OCI-LY7 (cell line): ENCODE measurements around the gene USP24. TPM values are rescaled to one million over a fixed set of nuclear protein-coding genes. Genes with fewer than 3 reads are reported as not detected.

Experiments used
- BruUV-seq: library from RNA; stranded (reverse); fragments of 400-500 nt; replicated peaks from 2 replicates; lab custom pipeline; 2021; lab: Mats Ljungman, UMichigan
- CTCF ChIA-PET: fragments of 300-600 bp; sonication (Branson Sonifier 250); formaldehyde crosslinking; loops from one replicate; lab custom pipeline; 2022; ENCODE audit warnings: antibody characterized with exemption; ENCODE audit not compliant: unreplicated experiment; lab: Charles Lee
- POLR2A ChIA-PET: fragments of 300-600 bp; sonication (Branson Sonifier 250); formaldehyde crosslinking; loops from one replicate; lab custom pipeline; 2022; ENCODE audit warnings: antibody characterized with exemption; lab: Charles Lee
- DNase-seq: peaks from one replicate; pipeline ENCODE4 v3.0.0-alpha.2; 2015; ENCODE audit warnings: low spot score
- H2AFZ ChIP-seq: fragments of 200-600 bp; sonication (generic), shearing (Covaris generic); 2 replicates; pipeline ENCODE4 v1.6.1; 2014; ENCODE audit warnings: mild to moderate bottlenecking, antibody characterized with exemption, low read length, moderate library complexity
- H3K27ac ChIP-seq: fragments of 200-600 bp; sonication (generic); 2 replicates; pipeline ENCODE4 v1.5.1; 2014; ENCODE audit warnings: mixed run types, low read depth, mild to moderate bottlenecking, moderate library complexity, low read length, inconsistent platforms; ENCODE audit not compliant: poor library complexity, severe bottlenecking
- H3K36me3 ChIP-seq: fragments of 200-600 bp; sonication (generic); 2 replicates; pipeline ENCODE4 v1.6.1; 2014; ENCODE audit warnings: mild to moderate bottlenecking, antibody characterized with exemption, low read length, moderate library complexity, mixed read lengths; ENCODE audit not compliant: insufficient read depth
- H3K4me1 ChIP-seq: fragments of 200-600 bp; sonication (generic); 2 replicates; pipeline ENCODE4 v1.5.1; 2014; ENCODE audit warnings: mild to moderate bottlenecking, low read length; ENCODE audit not compliant: insufficient read depth, poor library complexity, severe bottlenecking
- H3K4me2 ChIP-seq: fragments of 200-600 bp; sonication (generic); 2 replicates; pipeline ENCODE4 v1.6.1; 2014; ENCODE audit warnings: mild to moderate bottlenecking, low read length
- H3K4me3 ChIP-seq: fragments of 200-600 bp; sonication (generic); 2 replicates; pipeline ENCODE4 v1.5.1; 2014; ENCODE audit warnings: mild to moderate bottlenecking, low read depth, low read length; ENCODE audit not compliant: poor library complexity, severe bottlenecking
- H3K79me2 ChIP-seq: fragments of 200-600 bp; sonication (generic); 2 replicates; pipeline ENCODE4 v1.6.1; 2016; ENCODE audit warnings: low read depth, mild to moderate bottlenecking, low read length, moderate library complexity, mixed read lengths; ENCODE audit not compliant: insufficient read depth
- H3K9me2 ChIP-seq: fragments of 200-600 bp; sonication (generic); 2 replicates; pipeline ENCODE4 v1.6.1; 2016; ENCODE audit warnings: mild to moderate bottlenecking, low read length, mixed read lengths; ENCODE audit not compliant: insufficient read depth
- H3K9me3 ChIP-seq: fragments of 200-600 bp; sonication (generic); 2 replicates; pipeline ENCODE4 v1.6.1; 2014; ENCODE audit warnings: mild to moderate bottlenecking, mixed run types, low read length, mixed read lengths
- H4K20me1 ChIP-seq: fragments of 200-600 bp; sonication (generic); 2 replicates; pipeline ENCODE4 v1.6.1; 2014; ENCODE audit warnings: mild to moderate bottlenecking, antibody characterized with exemption, low read length, moderate library complexity, mixed read lengths; ENCODE audit not compliant: insufficient read depth
- CTCF ChIP-seq: fragments of 200-600 bp; sonication (generic); conservative IDR thresholded peaks from 2 replicates; pipeline ENCODE4 v1.5.1; 2014; ENCODE audit warnings: mild to moderate bottlenecking, antibody characterized with exemption, low read length, moderate library complexity, mixed read lengths
- EZH2phosphoT487 ChIP-seq: fragments of 200-600 bp; sonication (generic); IDR thresholded peaks from 2 replicates; pipeline ENCODE4 v1.6.1; 2018; ENCODE audit warnings: low read depth, borderline replicate concordance, mild to moderate bottlenecking, mixed run types, antibody characterized with exemption, low read length, moderate library complexity, mixed read lengths
- intact Hi-C: fragments of 100-400 bp; cut with micrococcal nuclease; formaldehyde crosslinking; loops from one replicate; pipeline ENCODE4 v1.10.0; 2022; ENCODE audit not compliant: unreplicated experiment
- total RNA-seq, 2 experiments: library from RNA; depleted of rRNA in 1 of 2; stranded (reverse); fragments of >200 nt in 1 of 2; shearing (Covaris generic) in 1 of 2; gene quantifications; 2 replicates each; pipeline ENCODE4 v1.2.3, GENCODE V29; 2014 to 2022

USP24 gene
- total RNA-seq, 2 experiments from 2014 or later: 35.1 to 46.3 TPM

GRCh38 chr1:55064861-55065263, 150.3 kb downstream of the USP24 start:
- no peak overlapping the region for H3K4me3 ChIP-seq
- intact Hi-C loops: no loop called here
- H3K36me3 ChIP-seq: peaks cover 25% of the 10 kb centered on the region
- ChIA-PET CTCF (no interaction called here), POLR2A (no interaction called here)
- no peak overlapping the region for H2AFZ ChIP-seq
- no peaks in the 10 kb centered on the region for H4K20me1 ChIP-seq
- H3K79me2 ChIP-seq: no peaks in the 10 kb centered on the region
- H3K4me1 ChIP-seq: peaks cover 9% of the 10 kb centered on the region
- no peak overlapping the region for H3K27ac ChIP-seq
- no peaks in the 10 kb centered on the region for H3K9me3 ChIP-seq
- BruUV-seq: no TSS peak
- H3K4me2 ChIP-seq: no peak overlapping the region
- H3K9me2 ChIP-seq: no peaks in the 10 kb centered on the region
- no peak for TF ChIP-seq CTCF
- TF ChIP-seq EZH2phosphoT487: no peak
- no peak for DNase-seq

GRCh38 chr1:55064071-55064581, 151.0 kb downstream of the USP24 start:
- Histone ChIP-seq H3K9me3 (no peaks in the 10 kb centered on the region), H2AFZ (no peak overlapping the region), H3K4me2 (peak overlapping the region; percentile 7; the same call in 1 of the 2 replicates), H3K27ac (no peak overlapping the region), H3K79me2 (no peaks in the 10 kb centered on the region), H3K9me2 (no peaks in the 10 kb centered on the region), H3K36me3 (peaks cover 21% of the 10 kb centered on the region), H3K4me3 (no peak overlapping the region), H4K20me1 (no peaks in the 10 kb centered on the region), H3K4me1 (peaks cover 9% of the 10 kb centered on the region)
- BruUV-seq: no TSS peak
- ChIA-PET POLR2A (no interaction called here), CTCF (no interaction called here)
- DNase-seq: peak; percentile 51
- no peak for TF ChIP-seq EZH2phosphoT487
- TF ChIP-seq CTCF: peak; percentile 76
- intact Hi-C loops: no loop called here

DNA sequence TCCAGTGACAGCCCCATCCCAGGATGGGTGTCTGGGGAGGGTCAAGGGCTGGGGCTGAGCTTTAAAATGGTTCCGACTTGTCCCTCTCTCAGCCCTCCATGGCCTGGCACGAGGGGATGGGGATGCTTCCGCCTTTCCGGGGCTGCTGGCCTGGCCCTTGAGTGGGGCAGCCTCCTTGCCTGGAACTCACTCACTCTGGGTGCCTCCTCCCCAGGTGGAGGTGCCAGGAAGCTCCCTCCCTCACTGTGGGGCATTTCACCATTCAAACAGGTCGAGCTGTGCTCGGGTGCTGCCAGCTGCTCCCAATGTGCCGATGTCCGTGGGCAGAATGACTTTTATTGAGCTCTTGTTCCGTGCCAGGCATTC, 151.6 kb downstream of the USP24 start:
- ChIA-PET POLR2A (no interaction called here), CTCF (interaction anchor here (0.6 kb wide), 1 partner anchor 37 kb away, joined by 5 read pairs; no protein-coding TSS in a partner anchor)
- no peak for DNase-seq
- intact Hi-C loops: no loop called here
- BruUV-seq: no TSS peak
- Histone ChIP-seq H3K4me3 (no peak overlapping the region), H3K79me2 (no peaks in the 10 kb centered on the region), H4K20me1 (no peaks in the 10 kb centered on the region), H3K9me3 (no peaks in the 10 kb centered on the region), H3K36me3 (peaks cover 16% of the 10 kb centered on the region), H3K4me1 (peaks cover 9% of the 10 kb centered on the region), H2AFZ (no peak overlapping the region), H3K4me2 (no peak overlapping the region), H3K27ac (no peak overlapping the region), H3K9me2 (no peaks in the 10 kb centered on the region)
- no peak for TF ChIP-seq CTCF
- no peak for TF ChIP-seq EZH2phosphoT487
